ENCODE data around the gene NAA60.

GRCh38 chr16:3485821-3486505, 42.5 kb downstream of the NAA60 start:
- TF ChIP-seq, protein P1, sequence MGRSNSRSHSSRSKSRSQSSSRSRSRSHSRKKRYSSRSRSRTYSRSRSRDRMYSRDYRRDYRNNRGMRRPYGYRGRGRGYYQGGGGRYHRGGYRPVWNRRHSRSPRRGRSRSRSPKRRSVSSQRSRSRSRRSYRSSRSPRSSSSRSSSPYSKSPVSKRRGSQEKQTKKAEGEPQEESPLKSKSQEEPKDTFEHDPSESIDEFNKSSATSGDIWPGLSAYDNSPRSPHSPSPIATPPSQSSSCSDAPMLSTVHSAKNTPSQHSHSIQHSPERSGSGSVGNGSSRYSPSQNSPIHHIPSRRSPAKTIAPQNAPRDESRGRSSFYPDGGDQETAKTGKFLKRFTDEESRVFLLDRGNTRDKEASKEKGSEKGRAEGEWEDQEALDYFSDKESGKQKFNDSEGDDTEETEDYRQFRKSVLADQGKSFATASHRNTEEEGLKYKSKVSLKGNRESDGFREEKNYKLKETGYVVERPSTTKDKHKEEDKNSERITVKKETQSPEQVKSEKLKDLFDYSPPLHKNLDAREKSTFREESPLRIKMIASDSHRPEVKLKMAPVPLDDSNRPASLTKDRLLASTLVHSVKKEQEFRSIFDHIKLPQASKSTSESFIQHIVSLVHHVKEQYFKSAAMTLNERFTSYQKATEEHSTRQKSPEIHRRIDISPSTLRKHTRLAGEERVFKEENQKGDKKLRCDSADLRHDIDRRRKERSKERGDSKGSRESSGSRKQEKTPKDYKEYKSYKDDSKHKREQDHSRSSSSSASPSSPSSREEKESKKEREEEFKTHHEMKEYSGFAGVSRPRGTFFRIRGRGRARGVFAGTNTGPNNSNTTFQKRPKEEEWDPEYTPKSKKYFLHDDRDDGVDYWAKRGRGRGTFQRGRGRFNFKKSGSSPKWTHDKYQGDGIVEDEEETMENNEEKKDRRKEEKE (IDR thresholded peaks at IDR 0.05; ENCODE audit: borderline replicate concordance in 1 of 2, control insufficient read depth in 1 of 2, low read depth in 2 of 2, low read length in 1 of 2), result no peak
- TF ChIP-seq SMC3 (conservative IDR thresholded peaks at IDR 0.05; ENCODE audit: insufficient read depth, low read depth, low read length) (no peak), MAFK (IDR thresholded peaks at IDR 0.05; ENCODE audit: low read length) (no peak)
